DLD1 (cell line): ENCODE measurements around the gene TPH1.
"Not testable (repeated sequence)": the region's sequence is repeated elsewhere in the genome, so short reads cannot be mapped to it uniquely, and the experiment has no call there.

ENCODE experiments used
- in situ Hi-C: cut with HindIII; loops from 2 replicates; pipeline ENCODE4 v1.10.0; 2017; ENCODE audit warnings: low sequenced_read_pairs

Gene TPH1

DNA sequence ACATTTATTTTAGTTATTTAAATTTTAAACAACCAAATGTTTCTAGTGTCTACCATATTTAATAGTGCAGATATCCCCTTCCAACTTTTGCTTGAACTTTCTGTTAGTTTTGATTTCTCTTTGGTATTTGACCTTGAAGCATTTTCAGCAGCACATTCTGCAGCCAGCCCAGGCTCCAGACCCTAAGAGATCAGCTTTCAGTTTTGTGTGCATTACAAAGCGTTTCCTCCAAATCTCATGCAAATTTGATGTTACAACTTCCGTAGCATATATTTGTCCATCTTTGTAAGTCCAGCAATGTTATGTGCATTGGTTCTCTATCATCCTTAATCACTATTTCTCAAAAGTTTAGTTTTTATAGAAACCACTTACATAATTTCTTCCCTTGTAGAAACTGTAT is 18.6 kb downstream of the TPH1 start:
- in situ Hi-C loops, result no loop called here

DNA sequence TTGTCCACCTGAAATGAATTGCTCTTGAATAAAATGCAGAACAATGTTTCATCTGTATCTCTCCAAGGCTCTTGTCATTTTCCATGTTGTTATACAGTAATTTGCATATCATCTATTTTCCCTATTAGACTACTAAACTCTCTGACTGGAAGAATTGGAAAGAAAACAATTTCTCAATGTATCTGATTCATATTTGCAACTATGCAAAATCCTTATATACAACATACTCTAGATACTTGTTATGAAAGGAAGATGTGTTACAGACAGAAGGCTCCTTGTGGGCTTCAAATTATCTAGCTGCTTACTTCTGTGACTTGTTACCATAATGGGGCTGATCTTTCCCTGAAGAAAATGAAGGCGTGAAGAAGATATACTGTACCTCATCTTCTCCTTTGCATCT is 23.6 kb downstream of the TPH1 start:
- in situ Hi-C loops, result no loop called here

DNA sequence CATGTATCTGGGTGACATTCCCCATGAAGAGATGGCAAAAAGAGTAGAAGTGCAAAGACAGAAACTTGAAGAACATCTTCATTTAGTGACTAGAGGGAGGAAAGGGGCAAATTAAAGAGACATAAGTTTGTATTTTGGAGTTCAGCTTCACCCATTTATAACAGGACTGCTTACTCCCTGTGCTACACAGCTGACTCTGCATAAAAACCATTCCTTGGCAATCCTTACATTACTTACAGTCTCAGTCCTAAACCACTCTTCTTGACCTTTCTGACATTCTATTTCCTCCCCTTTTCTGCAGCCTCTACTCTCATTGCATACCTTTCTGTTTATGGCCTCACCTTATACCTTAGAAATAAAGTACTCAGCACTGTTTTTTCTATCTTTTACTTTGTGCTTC is 26.4 kb downstream of the TPH1 start:
- in situ Hi-C loops, result no loop called here

DNA sequence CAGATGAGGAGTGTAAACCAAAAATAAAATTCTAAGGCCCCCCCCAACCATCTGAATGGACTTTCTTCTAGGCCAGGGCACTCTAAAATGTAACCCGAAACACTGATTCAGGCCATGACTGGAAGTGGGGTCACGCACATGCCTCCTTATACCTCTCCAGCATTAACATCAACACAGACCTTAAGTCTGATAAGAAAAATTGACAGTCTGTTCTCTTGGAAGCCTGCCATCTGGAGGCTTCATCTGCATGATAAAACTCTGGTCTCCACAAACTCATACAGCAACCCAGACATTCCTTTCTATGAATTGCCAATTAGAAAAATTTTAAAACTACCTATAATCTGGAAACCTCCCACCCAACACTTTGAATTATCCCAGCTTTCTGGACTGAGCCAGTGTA is 29.3 kb downstream of the TPH1 start:
- in situ Hi-C loops, result no loop called here

DNA sequence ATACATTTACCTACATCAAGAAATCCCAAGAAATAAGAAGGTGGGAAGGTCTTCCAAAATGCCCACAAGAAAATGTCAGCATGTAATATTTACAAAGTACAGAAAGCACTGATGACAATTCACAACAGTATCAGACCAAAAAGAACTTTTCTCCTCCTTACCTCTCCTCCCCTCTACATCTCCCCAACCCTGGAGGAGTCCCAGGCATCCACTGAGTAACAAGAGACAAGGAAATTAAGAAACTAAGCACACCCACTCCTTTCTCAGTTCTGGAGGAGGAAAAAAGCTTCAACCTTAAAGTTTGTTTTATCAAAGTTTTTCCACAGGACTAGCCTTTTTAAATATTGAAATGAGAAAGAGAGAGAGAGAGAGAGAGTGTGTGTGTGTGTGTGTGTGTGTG is 31.2 kb downstream of the TPH1 start:
- in situ Hi-C loops, result no loop called here

DNA sequence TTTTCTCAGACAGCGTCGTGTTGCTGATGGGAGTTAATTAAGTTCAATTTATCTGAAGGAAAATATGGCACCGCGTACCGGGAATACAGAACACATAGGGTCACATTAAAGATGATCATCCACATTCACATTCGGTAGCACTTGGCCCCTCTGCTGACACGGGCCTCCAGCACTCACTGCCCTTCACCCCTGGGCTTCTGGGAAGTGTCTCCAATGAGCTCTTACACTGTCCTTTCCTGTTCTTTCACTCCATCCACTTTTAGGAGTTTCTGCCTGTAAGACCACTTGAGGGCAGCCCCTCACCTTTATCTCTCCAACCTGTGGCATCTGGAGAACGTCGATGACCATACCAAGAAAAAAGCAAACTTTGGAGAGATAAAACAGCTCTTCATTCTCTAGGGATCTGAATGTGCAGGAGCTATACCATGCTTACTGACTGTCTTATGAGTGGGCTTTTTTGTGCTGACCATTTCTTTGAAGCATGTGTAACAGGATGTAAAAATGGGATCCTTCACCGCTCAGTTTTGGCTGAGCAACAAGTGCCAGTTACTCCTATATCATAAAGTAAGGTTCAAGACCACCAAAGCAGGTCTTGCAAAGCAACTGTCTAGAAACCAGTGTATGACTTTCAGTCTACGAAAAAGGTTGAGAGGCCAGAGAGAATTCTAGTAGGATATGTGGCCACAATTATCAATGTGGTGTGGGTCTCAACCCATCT is 32.1 kb downstream of the TPH1 start:
- in situ Hi-C loops, result no loop called here

DNA sequence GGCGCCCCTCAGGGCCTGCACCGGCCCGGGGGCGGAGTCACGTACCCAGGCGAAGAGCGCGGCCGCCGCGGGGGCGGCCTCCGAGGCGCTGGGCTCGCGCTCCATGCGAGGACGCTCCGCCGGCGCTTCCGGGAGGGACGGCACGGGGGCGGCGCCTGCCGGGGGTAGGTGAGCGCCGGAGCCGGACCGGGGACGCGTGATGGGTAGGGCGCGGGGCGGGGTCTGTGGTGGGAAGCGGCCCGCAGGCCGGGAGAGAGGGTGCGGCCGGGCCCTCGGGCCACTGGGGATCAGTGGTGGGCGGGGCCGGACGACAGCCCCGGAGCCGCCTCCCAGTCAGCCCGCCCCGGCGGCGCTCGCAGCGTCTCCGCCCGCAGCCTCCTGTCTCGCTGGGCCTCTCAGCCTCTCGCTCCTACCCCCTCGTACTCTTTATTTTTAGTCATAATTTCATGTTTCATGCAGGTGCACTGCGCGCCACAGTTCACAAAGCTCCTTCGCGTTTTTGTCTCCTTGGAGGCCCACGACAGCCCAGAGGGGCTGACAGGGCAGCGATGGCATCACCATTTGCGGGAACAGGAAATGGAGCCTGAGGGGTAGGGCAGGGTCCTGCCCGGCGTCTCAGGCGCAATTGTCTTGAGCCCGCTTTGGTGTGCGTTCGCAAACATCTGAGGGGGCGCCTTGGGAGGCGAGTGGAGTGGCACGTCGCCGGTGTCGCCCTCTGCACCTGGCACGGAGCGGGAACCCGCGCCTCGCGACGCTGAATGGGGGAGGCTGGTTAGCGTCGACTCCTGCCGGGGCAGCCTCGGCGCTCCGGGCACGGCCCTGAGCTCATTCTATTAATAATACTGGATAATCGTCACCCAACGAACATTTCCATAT is 32.9 kb downstream of the TPH1 start, which contains the start of gene SERGEF:
SERGEF (minus strand) TSS at position 142 of the 876 bp plus-strand sequence; CDS start at position 105, 37 bp downstream.
- in situ Hi-C loops, result no loop called here

DNA sequence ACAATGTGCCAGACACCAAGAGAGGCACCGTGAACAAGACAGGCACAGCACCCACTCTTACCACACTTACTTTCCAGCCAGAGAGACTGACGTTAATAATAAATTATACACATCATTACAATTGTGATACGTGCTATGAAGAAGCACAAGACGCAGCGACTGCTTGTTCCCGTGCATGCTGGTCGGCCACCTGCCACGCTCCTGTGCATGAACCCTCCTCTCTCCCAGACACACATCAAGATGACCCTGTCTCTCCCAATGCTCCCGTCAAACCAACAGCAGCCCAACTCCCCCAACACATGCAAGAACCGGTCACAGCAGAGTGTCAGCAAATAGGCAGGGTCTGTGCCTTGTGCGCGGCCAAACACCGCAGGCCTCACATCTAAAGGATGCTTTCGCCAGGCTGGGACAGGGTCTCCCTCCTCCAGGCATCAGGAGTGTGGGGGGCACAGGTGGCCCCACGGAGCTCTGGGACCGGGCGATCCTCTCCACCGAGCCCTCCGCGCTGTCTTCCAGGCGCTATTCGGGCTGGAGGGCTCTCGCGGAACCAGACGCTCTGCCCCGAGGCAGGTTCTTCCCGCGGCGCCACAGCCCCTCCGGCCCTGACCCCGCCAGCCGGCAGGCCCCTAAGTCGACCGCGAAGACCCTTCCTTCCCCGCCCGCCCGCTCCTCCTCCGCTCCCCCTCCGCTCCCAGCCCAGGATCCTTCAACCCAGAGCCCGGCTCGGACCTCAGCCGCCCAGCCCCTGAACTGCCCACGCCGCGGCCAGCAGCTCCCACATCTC is 33.8 kb downstream of the TPH1 start:
- in situ Hi-C loops, result no loop called here

DNA sequence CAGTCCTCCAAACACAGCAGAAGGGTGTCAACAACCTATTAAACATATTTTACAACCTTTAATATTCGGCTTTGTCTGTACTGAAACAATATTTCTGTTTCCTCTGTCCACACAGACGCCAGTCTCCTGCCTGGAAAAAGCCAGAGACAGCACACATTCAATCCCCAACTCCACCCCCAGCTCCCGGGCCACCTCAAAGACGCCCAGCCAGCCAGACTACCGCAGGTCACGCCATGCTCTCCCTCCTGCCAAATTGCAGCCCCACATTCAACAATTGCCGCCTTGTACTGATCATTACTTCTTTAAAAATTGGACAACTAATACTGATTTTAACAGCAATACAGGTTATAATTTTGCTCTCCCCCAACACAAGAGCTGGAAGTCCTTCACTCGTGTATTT is 34.4 kb downstream of the TPH1 start:
- in situ Hi-C loops, result no loop called here

DNA sequence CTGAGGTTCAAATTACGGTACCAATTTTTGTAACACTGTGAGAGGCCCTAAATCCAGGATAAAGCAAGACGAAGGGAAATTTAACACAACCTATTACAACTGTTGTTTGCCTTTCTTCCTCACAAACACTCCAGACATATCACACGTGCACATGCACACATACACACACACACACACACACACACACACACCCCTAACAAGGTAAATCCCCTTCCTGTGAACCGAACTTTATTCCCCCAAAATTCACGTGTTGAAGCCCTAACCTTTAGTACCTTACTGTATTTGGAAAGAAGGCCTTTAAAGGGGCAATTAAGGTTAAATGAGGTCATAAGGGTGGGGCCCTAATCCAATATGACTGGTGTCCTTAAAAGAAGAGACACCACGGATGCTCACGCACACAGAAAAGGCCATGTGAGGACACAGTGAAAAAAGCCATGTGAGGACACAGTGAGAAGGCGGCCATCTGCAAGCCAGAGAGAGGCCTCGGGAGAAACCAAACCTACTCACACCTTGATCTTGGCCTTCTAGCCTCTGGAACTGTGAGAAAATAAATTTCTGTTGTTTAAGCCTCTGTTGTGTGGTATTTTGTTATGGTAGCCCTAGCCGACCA is 35.0 kb downstream of the TPH1 start:
- in situ Hi-C loops, result no loop called here

DNA sequence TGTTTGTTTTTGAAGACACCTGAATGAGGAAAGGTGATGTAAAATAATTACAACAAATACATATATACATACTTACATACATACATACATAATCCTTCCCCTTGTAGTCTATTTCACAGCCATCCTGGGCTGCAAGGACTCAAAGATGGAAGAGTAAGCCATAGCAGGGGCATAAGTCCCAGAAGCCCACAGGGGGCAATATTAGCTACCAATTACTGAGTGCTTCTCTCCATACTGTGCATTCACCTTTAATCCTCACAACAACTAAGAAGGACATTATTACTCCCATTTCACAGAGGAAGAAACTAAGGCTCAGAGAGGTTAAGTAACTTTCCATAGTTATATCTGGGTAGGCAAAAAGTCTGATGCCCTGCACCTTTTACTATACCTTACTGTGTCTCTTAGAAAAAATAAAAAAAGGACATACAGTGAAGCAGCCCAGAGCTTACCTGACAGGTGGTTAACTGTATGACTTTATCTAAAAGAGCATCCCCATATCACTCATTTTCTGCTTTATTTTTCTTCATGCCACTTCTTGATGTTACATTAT is 35.9 kb downstream of the TPH1 start:
- in situ Hi-C loops, result no loop called here

DNA sequence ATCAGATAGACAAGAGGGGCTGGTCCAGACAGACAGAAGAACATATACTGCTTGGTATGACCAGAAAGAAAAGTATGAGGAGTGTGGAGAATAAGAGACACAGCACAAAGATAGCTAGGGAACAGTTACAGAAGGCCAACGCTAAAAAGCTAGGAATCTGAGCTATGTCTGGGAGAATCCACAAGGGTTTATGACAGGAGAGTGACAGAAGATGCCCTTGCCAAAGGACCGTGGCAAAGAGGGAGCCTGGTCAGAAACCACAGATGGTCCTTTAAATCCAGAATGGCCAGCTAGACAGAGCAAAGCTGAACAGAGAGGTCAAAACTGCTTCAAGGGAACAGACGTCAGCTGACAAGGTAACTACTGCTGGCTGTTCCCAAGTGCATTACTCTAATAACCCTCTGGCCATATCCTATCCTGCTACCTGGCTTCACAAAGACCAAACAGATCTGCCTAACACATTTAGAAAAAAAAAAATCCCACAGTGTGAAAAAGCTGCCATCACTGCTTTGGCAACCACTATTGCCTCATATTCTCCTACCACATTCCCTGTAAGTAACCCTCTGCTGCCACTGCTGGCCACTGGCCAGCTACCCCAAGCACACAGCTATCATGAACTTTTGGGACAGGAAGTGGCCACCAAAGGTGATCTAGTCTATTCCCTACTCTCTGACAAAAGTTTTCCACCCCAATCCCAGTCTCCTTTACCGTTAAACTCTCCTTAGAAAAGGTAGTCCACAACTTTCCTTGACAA is 40.5 kb downstream of the TPH1 start:
- in situ Hi-C loops, result no loop called here

DNA sequence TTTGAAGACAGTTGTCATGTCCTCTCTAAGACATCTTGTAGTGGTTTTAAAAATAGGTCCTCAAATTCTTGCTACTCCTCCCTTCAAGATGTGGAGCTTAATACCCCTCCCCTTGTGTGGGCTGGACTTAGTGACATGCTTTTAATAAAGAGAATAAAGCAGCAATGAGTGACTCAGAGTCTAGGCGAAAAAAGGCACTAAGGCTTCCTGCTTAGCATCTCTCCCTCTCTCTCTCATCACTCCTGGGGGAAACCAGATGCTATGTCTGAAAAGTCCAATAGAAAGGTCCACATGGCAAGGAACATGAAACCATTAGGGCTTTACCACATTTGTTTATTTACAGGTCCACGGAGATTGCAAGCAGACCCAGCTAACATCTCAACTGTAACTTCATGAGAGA is 44.9 kb downstream of the TPH1 start:
- in situ Hi-C loops, result no loop called here

DNA sequence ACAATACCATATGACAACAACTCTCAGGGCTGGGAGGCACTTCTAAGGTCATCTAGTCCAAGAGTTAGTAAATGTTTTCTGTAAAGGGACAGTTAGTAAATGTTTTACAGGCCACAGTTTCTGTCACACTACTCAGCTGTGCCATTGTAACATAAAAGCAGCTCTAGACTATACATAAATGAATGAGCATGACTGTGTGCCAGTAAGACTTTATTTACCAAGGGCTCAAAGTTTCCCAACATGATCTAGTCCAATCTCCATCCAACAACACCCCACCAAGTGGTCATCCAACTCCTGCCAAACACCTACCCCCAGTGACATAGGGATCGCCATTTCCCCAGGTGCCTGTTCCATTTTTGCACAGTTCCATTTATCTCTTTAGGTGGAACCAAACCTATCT is 45.3 kb downstream of the TPH1 start:
- in situ Hi-C loops, result no loop called here

DNA sequence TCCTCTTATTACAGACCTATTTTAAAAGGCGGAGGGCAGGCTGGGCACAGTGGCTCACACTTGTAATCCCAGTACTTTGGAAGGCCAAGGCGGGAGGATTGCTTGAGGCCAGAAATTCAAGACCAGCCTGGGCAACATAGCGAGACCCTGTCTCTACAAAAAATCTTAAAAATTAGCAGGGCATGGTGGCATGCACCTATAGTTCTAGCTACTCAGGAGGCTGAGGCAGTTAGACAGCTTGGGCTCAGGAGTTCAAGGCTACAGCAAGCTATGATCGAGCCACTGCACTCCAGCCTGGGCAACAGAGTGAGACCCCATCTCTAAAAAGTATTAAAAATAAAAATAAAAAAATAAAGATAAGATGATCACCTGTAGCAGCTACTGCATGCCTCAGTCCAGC is 45.9 kb downstream of the TPH1 start:
- in situ Hi-C loops, result not testable (repeated sequence)
